Omental fat pad (tissue), 4 donors: ENCODE measurements around the gene PPP6R3. TPM values are rescaled to one million over a fixed set of nuclear protein-coding genes. Genes with fewer than 3 reads are reported as not detected.

Source experiments
- ATAC-seq: fragments of 150-250 bp; one replicate; pipeline ENCODE4 v1.9.1; 2016; ENCODE audit warnings: mild to moderate bottlenecking, moderate library complexity; ENCODE audit not compliant: low FRiP score
- DNase-seq: peaks from one replicate; pipeline ENCODE4 v3.0.0-alpha.2; 2019; ENCODE audit warnings: low spot score
- total RNA-seq, 4 donors: library from RNA; depleted of rRNA; stranded (reverse); fragments of >200 nt; gene quantifications; one replicate each; pipeline ENCODE4 v1.1.0, GENCODE V29; 2016
- TF ChIP-seq, protein P1 (sequence below), 3 donors: fragments of 450-650 bp; IDR thresholded peaks; one replicate each; pipeline ENCODE4 v1.5.1; 2016 to 2017; ENCODE audit warnings: antibody characterized with exemption in 3 of 3, mild to moderate bottlenecking in 3 of 3, moderate library complexity in 2 of 3

The PPP6R3 gene
- total RNA-seq, 4 donors from 2014 or later: 104 to 137 (median 119) TPM

DNA sequence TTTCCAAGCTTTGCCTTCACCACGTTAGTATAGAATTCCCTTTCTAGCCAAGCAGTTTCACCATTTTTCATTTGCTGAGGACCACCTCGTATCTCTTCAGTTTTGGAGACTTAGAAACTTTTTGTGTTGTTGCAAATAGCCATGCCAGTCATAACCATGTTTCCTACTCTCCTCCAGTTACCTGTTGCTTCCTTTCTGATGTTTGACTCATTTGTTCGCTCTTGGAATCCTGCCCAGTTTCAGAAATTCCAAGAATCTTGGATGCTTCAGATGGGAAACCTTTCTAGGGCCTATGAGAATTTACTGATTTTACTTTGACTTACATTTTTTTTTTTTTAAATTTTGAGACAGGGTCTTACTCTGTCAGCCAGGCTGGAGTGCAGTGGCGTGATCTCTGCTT lies 65.4 kb downstream of the PPP6R3 start:
- ATAC-seq (peak; percentile 41), DNase-seq (no peak)
- TF ChIP-seq, protein P1, sequence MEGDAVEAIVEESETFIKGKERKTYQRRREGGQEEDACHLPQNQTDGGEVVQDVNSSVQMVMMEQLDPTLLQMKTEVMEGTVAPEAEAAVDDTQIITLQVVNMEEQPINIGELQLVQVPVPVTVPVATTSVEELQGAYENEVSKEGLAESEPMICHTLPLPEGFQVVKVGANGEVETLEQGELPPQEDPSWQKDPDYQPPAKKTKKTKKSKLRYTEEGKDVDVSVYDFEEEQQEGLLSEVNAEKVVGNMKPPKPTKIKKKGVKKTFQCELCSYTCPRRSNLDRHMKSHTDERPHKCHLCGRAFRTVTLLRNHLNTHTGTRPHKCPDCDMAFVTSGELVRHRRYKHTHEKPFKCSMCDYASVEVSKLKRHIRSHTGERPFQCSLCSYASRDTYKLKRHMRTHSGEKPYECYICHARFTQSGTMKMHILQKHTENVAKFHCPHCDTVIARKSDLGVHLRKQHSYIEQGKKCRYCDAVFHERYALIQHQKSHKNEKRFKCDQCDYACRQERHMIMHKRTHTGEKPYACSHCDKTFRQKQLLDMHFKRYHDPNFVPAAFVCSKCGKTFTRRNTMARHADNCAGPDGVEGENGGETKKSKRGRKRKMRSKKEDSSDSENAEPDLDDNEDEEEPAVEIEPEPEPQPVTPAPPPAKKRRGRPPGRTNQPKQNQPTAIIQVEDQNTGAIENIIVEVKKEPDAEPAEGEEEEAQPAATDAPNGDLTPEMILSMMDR (IDR thresholded peaks at IDR 0.05): no peak

DNA sequence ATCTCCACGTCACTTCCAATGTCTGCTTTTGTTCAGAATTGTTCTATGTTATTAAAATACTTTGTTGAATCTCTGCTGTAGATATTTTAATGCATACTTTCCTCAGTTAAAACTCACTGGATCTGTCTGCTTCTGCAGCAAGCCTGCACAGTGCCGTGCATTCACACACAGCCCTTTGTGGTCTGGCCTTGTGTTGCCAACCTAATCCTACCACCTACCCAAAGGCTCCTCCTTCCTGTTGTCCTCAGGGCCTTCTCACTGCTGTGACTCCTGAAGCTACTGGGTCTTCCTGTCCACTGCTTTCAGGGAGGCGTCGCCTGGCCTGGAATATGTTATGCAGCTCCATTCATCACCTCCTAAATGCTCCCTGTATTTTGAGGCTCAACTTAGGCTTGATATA lies 67.0 kb downstream of the PPP6R3 start:
- no peak for DNase-seq
- ATAC-seq: no peak
- TF ChIP-seq, protein P1 (IDR thresholded peaks at IDR 0.05): no peak

DNA sequence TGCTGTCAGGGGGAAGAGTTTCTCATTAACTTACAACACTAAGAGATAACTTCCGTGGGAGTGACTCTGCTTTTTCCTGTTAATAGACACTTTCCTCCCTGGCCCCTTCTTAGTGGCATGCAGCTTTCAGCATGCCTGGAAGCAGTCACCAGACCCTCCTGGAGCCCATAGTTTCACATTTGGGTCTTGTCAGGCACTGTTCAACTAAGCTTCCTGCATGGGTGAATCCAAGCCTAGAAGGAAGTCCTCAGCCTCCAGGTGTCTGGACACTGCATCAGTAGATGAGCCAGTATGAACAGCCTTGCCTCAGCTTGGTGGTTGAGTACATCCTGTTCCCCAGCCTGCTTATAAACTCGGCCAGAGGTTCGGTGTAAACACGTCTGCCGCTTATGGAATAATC lies 68.1 kb downstream of the PPP6R3 start:
- TF ChIP-seq, protein P1 (IDR thresholded peaks at IDR 0.05): no peak
- no peak for ATAC-seq
- no peak for DNase-seq

DNA sequence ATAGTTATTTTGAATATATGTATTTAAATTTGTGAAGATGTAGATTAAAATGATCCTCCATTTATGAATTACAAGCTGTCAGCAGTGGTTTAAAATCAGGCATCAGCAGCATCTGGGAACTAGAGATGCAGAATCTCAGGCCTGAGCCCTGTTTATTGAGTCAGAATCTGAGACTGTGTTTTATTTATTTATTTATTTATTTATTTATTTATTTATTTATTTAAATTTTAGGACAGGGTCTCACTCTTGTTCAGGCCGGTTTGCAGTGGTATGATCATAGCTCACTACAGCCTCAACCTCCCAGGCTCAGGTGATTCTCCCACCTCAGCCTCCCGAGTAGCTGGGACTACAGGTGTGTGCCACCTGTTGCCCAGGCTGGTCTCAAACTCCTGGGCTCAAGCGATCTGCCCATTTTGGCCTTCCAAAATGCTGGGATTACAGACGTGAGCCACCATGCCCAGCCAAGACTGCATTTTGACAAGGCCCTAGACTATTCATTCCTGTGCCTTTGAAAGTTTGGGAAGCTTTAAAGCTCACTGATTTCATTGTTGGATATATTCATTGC lies 70.7 kb downstream of the PPP6R3 start:
- DNase-seq: no peak
- ATAC-seq: no peak
- TF ChIP-seq, protein P1 (IDR thresholded peaks at IDR 0.05): no peak

DNA sequence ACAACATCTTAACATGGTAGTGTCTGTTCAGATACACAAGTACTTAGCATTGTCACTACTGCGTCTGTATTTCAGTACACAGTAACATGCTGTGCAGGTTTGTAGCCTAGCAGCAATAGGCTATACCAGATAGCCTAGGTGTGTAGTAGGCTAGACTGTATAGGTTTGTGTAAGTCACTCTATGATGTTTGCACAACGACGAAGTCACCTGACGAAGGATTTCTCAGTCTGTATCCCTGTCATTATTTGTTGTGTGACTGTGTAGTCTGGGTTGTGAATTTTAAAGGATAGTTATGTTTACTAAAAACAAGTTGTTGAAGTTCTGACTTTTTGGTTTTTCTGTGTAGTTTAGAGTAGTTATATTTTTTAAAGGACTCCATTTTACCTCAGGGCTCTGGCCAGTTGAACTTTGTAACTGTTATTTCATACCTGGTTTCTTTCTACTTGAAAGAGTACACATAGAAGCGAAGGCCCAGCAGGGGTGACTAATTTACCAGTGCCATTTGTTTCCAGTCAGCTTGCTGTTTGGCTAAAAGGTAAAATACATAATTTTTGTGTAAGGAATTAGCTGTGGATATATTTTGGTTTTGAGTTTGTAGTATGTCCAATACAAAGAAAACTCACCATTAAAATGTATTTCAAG lies 72.3 kb downstream of the PPP6R3 start:
- TF ChIP-seq, protein P1 (IDR thresholded peaks at IDR 0.05): no peak
- no peak for DNase-seq
- ATAC-seq: no peak

DNA sequence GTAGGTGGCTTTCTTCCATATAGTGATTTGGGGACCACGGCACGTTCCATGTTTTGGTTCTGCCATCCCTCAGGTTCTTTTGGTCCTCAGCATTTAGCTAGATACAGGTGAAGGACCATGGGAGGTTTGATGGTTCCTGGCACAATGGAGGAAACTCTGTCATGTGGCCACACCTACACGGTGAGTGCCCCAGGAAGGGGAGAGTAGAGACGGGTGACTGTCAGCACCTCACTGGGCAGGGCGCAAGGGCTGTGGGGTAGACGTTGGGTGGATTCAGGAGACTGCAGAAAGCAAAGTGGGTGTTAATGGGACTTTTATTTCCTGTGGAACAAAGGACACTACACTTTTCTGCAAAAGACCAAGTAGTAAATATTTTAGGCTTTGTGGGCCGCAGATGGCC lies 73.4 kb downstream of the PPP6R3 start:
- no peak for DNase-seq
- ATAC-seq: no peak
- TF ChIP-seq, protein P1 (IDR thresholded peaks at IDR 0.05): no peak

DNA sequence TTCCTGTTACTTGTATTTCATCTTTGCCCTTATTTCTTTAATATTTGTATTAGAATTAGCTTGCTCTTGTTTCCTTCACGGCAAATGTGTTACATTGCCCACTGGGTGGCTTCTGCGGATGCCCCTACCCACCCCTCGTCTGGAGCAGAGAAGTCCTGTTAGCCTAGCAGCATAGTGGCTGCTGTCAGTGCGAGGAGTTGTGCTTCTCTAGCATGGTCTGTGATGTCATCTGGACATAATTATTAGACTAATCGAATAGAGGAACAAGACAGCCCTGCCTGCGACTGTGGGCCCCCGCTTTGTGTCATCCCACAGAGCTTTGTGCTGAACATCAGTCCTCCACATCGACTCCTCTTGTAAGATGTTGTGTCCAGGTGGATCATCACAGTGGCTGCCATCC lies 74.5 kb downstream of the PPP6R3 start:
- DNase-seq: no peak
- TF ChIP-seq, protein P1 (IDR thresholded peaks at IDR 0.05): no peak
- no peak for ATAC-seq
